ENCODE measurements around the gene RNF144A. TPM values are rescaled to one million over a fixed set of nuclear protein-coding genes. Genes with fewer than 3 reads are reported as not detected.

Gene RNF144A
- total and polyA plus RNA-seq, 2 of the 13 experiments (the other 11 are each of a cell fraction or from before 2014, with no cell fraction given) = 13.9 to 16.5 TPM

DNA sequence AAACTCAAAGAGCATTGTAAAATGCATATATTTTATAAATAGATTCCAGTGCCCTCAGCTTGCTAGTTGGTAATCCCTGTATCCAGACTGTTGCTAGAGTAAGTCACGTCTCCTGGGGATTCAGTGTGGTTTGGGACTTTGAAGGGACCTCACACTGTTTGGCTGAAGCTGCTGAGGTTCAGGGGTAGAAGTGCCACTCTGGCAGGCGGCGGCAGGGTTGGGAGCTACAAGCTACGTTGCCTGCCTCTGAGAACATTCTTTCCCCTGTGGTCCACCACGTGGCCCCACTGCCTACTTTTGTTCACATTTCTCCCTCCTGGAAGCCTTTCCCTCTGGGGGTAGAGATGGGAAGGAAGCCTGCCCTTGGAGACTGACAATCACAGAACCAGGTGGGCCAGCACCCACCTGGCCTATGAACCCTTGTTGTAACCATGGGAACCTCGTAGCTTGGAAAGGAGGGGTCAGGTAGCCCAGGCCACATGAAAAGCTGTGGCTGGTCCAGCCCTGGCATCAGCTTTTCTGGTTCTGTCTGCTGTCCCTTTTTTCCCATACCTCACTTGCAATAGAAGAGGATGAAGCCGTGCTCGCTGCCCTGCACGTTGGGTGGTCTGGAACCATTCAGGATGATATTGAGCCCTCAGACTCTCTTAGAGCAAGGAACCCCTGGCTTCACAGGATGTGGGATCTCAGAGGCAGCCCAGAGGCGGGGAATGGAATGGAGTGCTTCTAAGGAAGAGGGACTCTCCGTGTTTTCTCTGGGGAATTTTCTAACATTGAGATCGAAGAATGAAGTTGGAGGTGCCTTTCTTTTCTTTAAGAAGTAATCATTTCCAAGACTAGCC is 2.9 kb downstream of the RNF144A start:
- Histone ChIP-seq H3K36me3 (replicated peaks in 1 of 2; ENCODE audit: control insufficient read depth in 1 of 2, insufficient read depth in 2 of 2, low read length in 2 of 2) (no peaks in the 10 kb centered on the region), H3K4me3 (replicated peaks in 1 of 3; ENCODE audit: insufficient read depth in 1 of 3, low read depth in 2 of 3, low read length in 3 of 3) (no peak overlapping the region), H3K27me3 (ENCODE audit: control insufficient read depth in 1 of 2, insufficient read depth in 2 of 2, low read length in 2 of 2) (0 out of 5 replicates have a peak, but pooled peaks cover 0 to 3% of the 10 kb centered on the region in 2 experiments), H4K20me1 (ENCODE audit: insufficient read depth, low read length) (peaks cover 15% of the 10 kb centered on the region; the same call in 1 of the 2 replicates), H3K9ac (ENCODE audit: insufficient read depth, low read depth, low read length) (no peak overlapping the region), H3K4me1 (ENCODE audit: insufficient read depth, low read length) (peaks cover 74% of the 10 kb centered on the region), H3K79me2 (ENCODE audit: insufficient read depth, low read length) (peaks cover 18% of the 10 kb centered on the region), H3K9me3 (ENCODE audit: low read length) (no peaks in the 10 kb centered on the region), H2AFZ (ENCODE audit: low read length) (no peak overlapping the region), H3K4me2 (ENCODE audit: low read depth, low read length) (peak overlapping the region; percentile 1; the same call in 1 of the 2 replicates), H3K27ac (ENCODE audit: extremely low read length, insufficient read depth, low read length) (no peak overlapping the region)
- FAIRE-seq (no peak), ATAC-seq (no peak), DNase-seq (ENCODE audit: low spot score) (no peak)
- intact Hi-C loops (cut with micrococcal nuclease; ENCODE audit: unreplicated experiment) (loop anchor here (2.0 to 5.0 kb wide), 3 partner anchors 37 to 162 kb away; no protein-coding TSS in a partner anchor), in situ Hi-C loops (cut with HindIII; ENCODE audit: extremely low pct_ligation_motif_present, low pct_unique_long_range_greater_than_20kb) (no loop called here)
- TF ChIP-seq NCOA1 (CRISPR knock-in tag; IDR thresholded peaks at IDR 0.05) = no peak
- TF ChIP-seq, protein P1, sequence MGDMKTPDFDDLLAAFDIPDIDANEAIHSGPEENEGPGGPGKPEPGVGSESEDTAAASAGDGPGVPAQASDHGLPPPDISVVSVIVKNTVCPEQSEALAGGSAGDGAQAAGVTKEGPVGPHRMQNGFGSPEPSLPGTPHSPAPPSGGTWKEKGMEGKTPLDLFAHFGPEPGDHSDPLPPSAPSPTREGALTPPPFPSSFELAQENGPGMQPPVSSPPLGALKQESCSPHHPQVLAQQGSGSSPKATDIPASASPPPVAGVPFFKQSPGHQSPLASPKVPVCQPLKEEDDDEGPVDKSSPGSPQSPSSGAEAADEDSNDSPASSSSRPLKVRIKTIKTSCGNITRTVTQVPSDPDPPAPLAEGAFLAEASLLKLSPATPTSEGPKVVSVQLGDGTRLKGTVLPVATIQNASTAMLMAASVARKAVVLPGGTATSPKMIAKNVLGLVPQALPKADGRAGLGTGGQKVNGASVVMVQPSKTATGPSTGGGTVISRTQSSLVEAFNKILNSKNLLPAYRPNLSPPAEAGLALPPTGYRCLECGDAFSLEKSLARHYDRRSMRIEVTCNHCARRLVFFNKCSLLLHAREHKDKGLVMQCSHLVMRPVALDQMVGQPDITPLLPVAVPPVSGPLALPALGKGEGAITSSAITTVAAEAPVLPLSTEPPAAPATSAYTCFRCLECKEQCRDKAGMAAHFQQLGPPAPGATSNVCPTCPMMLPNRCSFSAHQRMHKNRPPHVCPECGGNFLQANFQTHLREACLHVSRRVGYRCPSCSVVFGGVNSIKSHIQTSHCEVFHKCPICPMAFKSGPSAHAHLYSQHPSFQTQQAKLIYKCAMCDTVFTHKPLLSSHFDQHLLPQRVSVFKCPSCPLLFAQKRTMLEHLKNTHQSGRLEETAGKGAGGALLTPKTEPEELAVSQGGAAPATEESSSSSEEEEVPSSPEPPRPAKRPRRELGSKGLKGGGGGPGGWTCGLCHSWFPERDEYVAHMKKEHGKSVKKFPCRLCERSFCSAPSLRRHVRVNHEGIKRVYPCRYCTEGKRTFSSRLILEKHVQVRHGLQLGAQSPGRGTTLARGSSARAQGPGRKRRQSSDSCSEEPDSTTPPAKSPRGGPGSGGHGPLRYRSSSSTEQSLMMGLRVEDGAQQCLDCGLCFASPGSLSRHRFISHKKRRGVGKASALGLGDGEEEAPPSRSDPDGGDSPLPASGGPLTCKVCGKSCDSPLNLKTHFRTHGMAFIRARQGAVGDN (CRISPR knock-in tag; IDR thresholded peaks at IDR 0.05) = peak; percentile 38
- ChIA-PET POLR2A (no interaction called here), CTCF (ENCODE audit: low intra/inter-chr PET ratio, low total read pairs) (no interaction called here)
- no TSS peak for BruUV-seq (replicated peaks)
- WGBS (ENCODE audit: low lambda C conversion rate) = 76% methylated on average over 12 of the region's 12 CpGs

All from HepG2 (cell line).